Calu3 (cell line): Measurements from ENCODE around the gene PRKCZ. TPM values are rescaled to one million over a fixed set of nuclear protein-coding genes. Genes with fewer than 3 reads are reported as not detected.

Source experiments
- BruUV-seq: library from RNA; stranded (reverse); fragments of 400-500 nt; replicated peaks from 2 replicates; lab custom pipeline; 2021; lab: Mats Ljungman, UMichigan
- CTCF ChIA-PET: fragments of 300-600 bp; sonication (Branson Sonifier 250); formaldehyde crosslinking; loops from one replicate; lab custom pipeline; 2022; ENCODE audit warnings: antibody characterized with exemption; lab: Charles Lee
- DNase-seq: peaks from one replicate; pipeline ENCODE4 v3.0.0; 2022
- H3K27ac Mint-ChIP-seq: one replicate; pipeline ENCODE4 v1.8.0; 2022; ENCODE audit warnings: mixed read lengths; ENCODE audit not compliant: unreplicated experiment
- H3K27me3 Mint-ChIP-seq: one replicate; pipeline ENCODE4 v1.8.0; 2022; ENCODE audit warnings: mixed read lengths; ENCODE audit not compliant: unreplicated experiment
- H3K36me3 Mint-ChIP-seq: one replicate; pipeline ENCODE4 v1.8.0; 2022; ENCODE audit warnings: mild to moderate bottlenecking, moderate library complexity, mixed read lengths; ENCODE audit not compliant: insufficient read depth, unreplicated experiment
- H3K4me1 Mint-ChIP-seq: one replicate; pipeline ENCODE4 v1.8.0; 2022; ENCODE audit warnings: mild to moderate bottlenecking, low read depth, mixed read lengths; ENCODE audit not compliant: unreplicated experiment
- H3K4me3 Mint-ChIP-seq: one replicate; pipeline ENCODE4 v1.8.0; 2022; ENCODE audit warnings: mild to moderate bottlenecking, low read depth, moderate library complexity, mixed read lengths; ENCODE audit not compliant: unreplicated experiment
- H3K9me3 Mint-ChIP-seq: one replicate; pipeline ENCODE4 v1.8.0; 2022; ENCODE audit warnings: low read depth, mixed read lengths; ENCODE audit not compliant: unreplicated experiment
- CTCF ChIP-seq: fragments of 200-600 bp; IDR thresholded peaks from one replicate; pipeline ENCODE4 v1.8.0; 2022; ENCODE audit warnings: antibody characterized with exemption; ENCODE audit not compliant: unreplicated experiment
- intact Hi-C: fragments of 100-400 bp; cut with micrococcal nuclease; formaldehyde crosslinking; loops from one replicate; pipeline ENCODE4 v1.10.0; 2022; ENCODE audit not compliant: unreplicated experiment
- total RNA-seq: library from RNA; stranded (reverse); gene quantifications from 2 replicates; pipeline ENCODE4 v1.2.3, GENCODE V29; 2022

PRKCZ gene
- total RNA-seq, 1 experiment from 2014 or later = 26.0 TPM

- Mint-ChIP-seq H3K4me1 (no peaks in the 10 kb centered on the region), H3K9me3 (no peaks in the 10 kb centered on the region), H3K4me3 (no peak overlapping the region), H3K36me3 (peaks cover 9% of the 10 kb centered on the region), H3K27me3 (no peaks in the 10 kb centered on the region), H3K27ac (no peak overlapping the region)
- BruUV-seq = no TSS peak
- intact Hi-C loops = no loop called here
- no peak for TF ChIP-seq CTCF
- CTCF ChIA-PET = no interaction called here
- DNase-seq = no peak
These were observed 98.5 kb downstream of the PRKCZ start for GRCh38 chr1:2148691-2149090.

GRCh38 chr1:2150801-2151200 is 100.6 kb downstream of the PRKCZ start:
- CTCF ChIA-PET = no interaction called here
- H3K27ac Mint-ChIP-seq = no peak overlapping the region
- peaks cover 6% of the 10 kb centered on the region for H3K9me3 Mint-ChIP-seq
- DNase-seq = no peak
- intact Hi-C loops = no loop called here
- no peaks in the 10 kb centered on the region for H3K27me3 Mint-ChIP-seq
- no peaks in the 10 kb centered on the region for H3K4me1 Mint-ChIP-seq
- no peak for TF ChIP-seq CTCF
- BruUV-seq = no TSS peak
- peaks cover 23% of the 10 kb centered on the region for H3K36me3 Mint-ChIP-seq
- no peak overlapping the region for H3K4me3 Mint-ChIP-seq

- no peak for DNase-seq
- intact Hi-C loops = no loop called here
- TF ChIP-seq CTCF = no peak
- CTCF ChIA-PET = interaction anchor here (0.6 kb wide), 1 partner anchor 20 kb away, joined by 3 read pairs; no protein-coding TSS in a partner anchor
- no TSS peak for BruUV-seq
- Mint-ChIP-seq H3K36me3 (peaks cover 23% of the 10 kb centered on the region), H3K9me3 (peaks cover 6% of the 10 kb centered on the region), H3K27me3 (no peaks in the 10 kb centered on the region), H3K27ac (no peak overlapping the region), H3K4me1 (no peaks in the 10 kb centered on the region), H3K4me3 (no peak overlapping the region)
These were observed 101.0 kb downstream of the PRKCZ start for GRCh38 chr1:2151252-2151651.

- TF ChIP-seq CTCF = no peak
- H3K36me3 Mint-ChIP-seq = peaks cover 23% of the 10 kb centered on the region
- no peak for DNase-seq
- H3K9me3 Mint-ChIP-seq = peaks cover 6% of the 10 kb centered on the region
- no peak overlapping the region for H3K4me3 Mint-ChIP-seq
- H3K27me3 Mint-ChIP-seq = no peaks in the 10 kb centered on the region
- no peak overlapping the region for H3K27ac Mint-ChIP-seq
- intact Hi-C loops = no loop called here
- CTCF ChIA-PET = interaction anchor here (0.6 kb wide), 2 partner anchors 19 to 367 kb away, joined by 3 to 5 read pairs; no protein-coding TSS in a partner anchor
- no peaks in the 10 kb centered on the region for H3K4me1 Mint-ChIP-seq
- BruUV-seq = no TSS peak
These were observed 101.7 kb downstream of the PRKCZ start for GRCh38 chr1:2151911-2152310.
